Endothelial cell of umbilical vein (primary cell): ENCODE results near the gene TGM6. TPM values are rescaled to one million over a fixed set of nuclear protein-coding genes. Genes with fewer than 3 reads are reported as not detected.

Experiments
- BruUV-seq: library from RNA; stranded (reverse); fragments of 400-500 nt; replicated peaks from 2 replicates; lab custom pipeline; 2021; lab: Mats Ljungman, UMichigan
- CTCF ChIA-PET: fragments of 300-600, 350-600 bp; sonication (Branson Sonifier 250); formaldehyde crosslinking; loops from one replicate; lab custom pipeline; 2021; ENCODE audit warnings: antibody characterized with exemption, inconsistent platforms; lab: Charles Lee
- POLR2A ChIA-PET: fragments of 300-600, 350-600 bp; sonication (Branson Sonifier 250); formaldehyde crosslinking; loops from one replicate; lab custom pipeline; 2021; ENCODE audit warnings: antibody characterized with exemption, inconsistent platforms; lab: Charles Lee
- DNase-seq: peaks from one replicate; pipeline ENCODE4 v3.0.0-alpha.2; 2011; ENCODE audit warnings: low read depth, low spot score
- FAIRE-seq: peaks from 2 replicates; lab custom pipeline; 2011; peaks lifted over from hg19 to GRCh38; lab: Jason Lieb, UNC
- H2AFZ ChIP-seq: 2 replicates; pipeline ENCODE4 v1.6.0; 2012; ENCODE audit warnings: low read depth, low read length, control low read depth, inconsistent platforms
- H3K27ac ChIP-seq: 2 replicates; pipeline ENCODE4 v1.5.1; 2011; ENCODE audit warnings: low read depth, mild to moderate bottlenecking, control low read depth, low read length, moderate library complexity; ENCODE audit not compliant: insufficient read depth
- H3K27me3 ChIP-seq, 2 experiments: 2 replicates each; pipeline versions ENCODE4 v1.6.0 to v1.6.1; 2011; ENCODE audit warnings: low read length in 2 of 2, mixed read lengths in 1 of 2; ENCODE audit not compliant: control insufficient read depth in 2 of 2, insufficient read depth in 2 of 2
- H3K36me3 ChIP-seq, 2 experiments: 2 replicates in 1 of 2; 3 replicates in 1 of 2; pipeline ENCODE4 v1.5.1; 2011; ENCODE audit warnings: low read length in 2 of 2, mild to moderate bottlenecking in 1 of 2, moderate library complexity in 1 of 2; ENCODE audit not compliant: control insufficient read depth in 2 of 2, insufficient read depth in 2 of 2; ENCODE audit errors: extremely low read depth in 1 of 2
- H3K4me1 ChIP-seq: 3 replicates; pipeline ENCODE4 v1.5.1; 2011; ENCODE audit warnings: mild to moderate bottlenecking, low read length; ENCODE audit not compliant: control insufficient read depth, insufficient read depth; ENCODE audit errors: extremely low read depth
- H3K4me2 ChIP-seq: 2 replicates; pipeline ENCODE4 v1.6.1; 2011; ENCODE audit warnings: low read length, control low read depth, mixed read lengths; ENCODE audit not compliant: insufficient read depth
- H3K4me3 ChIP-seq, 3 experiments: fragments of 200-600 bp in 1 of 3; sonication (generic), shearing (Covaris generic) in 1 of 3; replicated peaks in 1 of 3; 2 replicates each; pipeline ENCODE4 v1.5.1; 2011 to 2016; ENCODE audit warnings: control low read depth in 3 of 3, low read length in 3 of 3, mild to moderate bottlenecking in 2 of 3, inconsistent platforms in 1 of 3, low read depth in 1 of 3, moderate library complexity in 1 of 3; ENCODE audit not compliant: insufficient read depth in 1 of 3
- H3K79me2 ChIP-seq: 2 replicates; pipeline ENCODE4 v1.6.0; 2012; ENCODE audit warnings: low read length, inconsistent platforms; ENCODE audit not compliant: control insufficient read depth, insufficient read depth
- H3K9ac ChIP-seq: replicated peaks from 2 replicates; pipeline ENCODE3; 2011; ENCODE audit warnings: low read length, control low read depth; ENCODE audit not compliant: insufficient read depth; ENCODE audit errors: extremely low read depth
- H3K9me1 ChIP-seq: replicated peaks from 3 replicates; pipeline ENCODE4 v1.6.0; 2011; ENCODE audit warnings: mild to moderate bottlenecking, low read length; ENCODE audit not compliant: control insufficient read depth, insufficient read depth; ENCODE audit errors: extremely low read depth
- H3K9me3 ChIP-seq: replicated peaks from 2 replicates; pipeline ENCODE4 v1.5.1; 2012; ENCODE audit warnings: low read length, inconsistent platforms; ENCODE audit not compliant: control insufficient read depth, insufficient read depth
- H4K20me1 ChIP-seq: replicated peaks from 2 replicates; pipeline ENCODE3; 2011; ENCODE audit warnings: mild to moderate bottlenecking, low read length; ENCODE audit not compliant: control insufficient read depth, insufficient read depth; ENCODE audit errors: extremely low read depth
- CTCF ChIP-seq, 2 donors: IDR thresholded peaks; 1 replicate in 1 of 2; 2 replicates in 1 of 2; pipeline ENCODE4 v1.5.1; 2011; ENCODE audit warnings: low read length in 2 of 2, mild to moderate bottlenecking in 2 of 2, moderate library complexity in 2 of 2, control low read depth in 1 of 2, inconsistent platforms in 1 of 2, low read depth in 1 of 2; ENCODE audit not compliant: insufficient read depth in 1 of 2; ENCODE audit errors: extremely low read depth in 1 of 2
- EZH2 ChIP-seq: IDR thresholded peaks from 2 replicates; pipeline ENCODE4 v1.6.1; 2012; ENCODE audit warnings: borderline replicate concordance, low read depth, mild to moderate bottlenecking, moderate library complexity, low read length, inconsistent platforms; ENCODE audit not compliant: severe bottlenecking
- FOS ChIP-seq: IDR thresholded peaks from 2 replicates; pipeline ENCODE4 v1.6.1; 2011; ENCODE audit warnings: mild to moderate bottlenecking, low read length, moderate library complexity, borderline replicate concordance; ENCODE audit not compliant: insufficient read depth
- GATA2 ChIP-seq: IDR thresholded peaks from 2 replicates; pipeline ENCODE4 v1.7.0; 2011; ENCODE audit warnings: low read depth, mild to moderate bottlenecking, moderate library complexity, mixed read lengths, low read length; ENCODE audit not compliant: insufficient read length, insufficient read depth
- JUN ChIP-seq: IDR thresholded peaks from 2 replicates; pipeline ENCODE4 v1.6.1; 2011; ENCODE audit warnings: borderline replicate concordance, low read depth; ENCODE audit not compliant: insufficient read length, insufficient read depth
- MYC ChIP-seq: IDR thresholded peaks from one replicate; pipeline ENCODE4 v1.6.1; 2011; ENCODE audit warnings: mild to moderate bottlenecking, low read depth, low read length
- POLR2A ChIP-seq: IDR thresholded peaks from 2 replicates; pipeline ENCODE4 v1.6.1; 2012; ENCODE audit warnings: low read depth, mild to moderate bottlenecking, control low read depth, low read length
- POLR2AphosphoS5 ChIP-seq: IDR thresholded peaks from 2 replicates; pipeline ENCODE4 v1.6.1; 2012; ENCODE audit warnings: low read depth, mild to moderate bottlenecking, control low read depth, low read length, moderate library complexity; ENCODE audit not compliant: insufficient read depth
- dilution Hi-C: fragments of 300-500 bp; cut with MboI; formaldehyde crosslinking; loops from one replicate; pipeline ENCODE4 v1.15.0; 2019; ENCODE audit warnings: low sequenced_read_pairs; ENCODE audit not compliant: extremely low pct_ligation_motif_present
- intact Hi-C: fragments of 100-400 bp; cut with micrococcal nuclease; formaldehyde crosslinking; loops from one replicate; pipeline ENCODE4 v1.10.0; 2022
- polyA plus RNA-seq, 4 experiments: library from polyadenylated mRNA; depleted of rRNA in 3 of 4; stranded (reverse) in 3 of 4; unstranded in 1 of 4; fragments of >200 nt; gene quantifications; 2 replicates each; pipeline versions ENCODE4 v1.2.1 to v1.2.3, GENCODE V29; 2011 to 2012; ENCODE audit warnings: missing spikeins in 1 of 4
- total RNA-seq: library from RNA; stranded (reverse); gene quantifications from 2 replicates; pipeline ENCODE4 v1.2.3, GENCODE V29; 2021
- TF ChIP-seq, protein P1 (sequence below): IDR thresholded peaks from 2 replicates; pipeline ENCODE4 v1.6.1; 2011; ENCODE audit not compliant: insufficient read depth, insufficient read length

TGM6 gene
- total and polyA plus RNA-seq, 2 donors (not counting 3 experiments of a cell fraction or from before 2014, with no cell fraction given) = not detected

DNA sequence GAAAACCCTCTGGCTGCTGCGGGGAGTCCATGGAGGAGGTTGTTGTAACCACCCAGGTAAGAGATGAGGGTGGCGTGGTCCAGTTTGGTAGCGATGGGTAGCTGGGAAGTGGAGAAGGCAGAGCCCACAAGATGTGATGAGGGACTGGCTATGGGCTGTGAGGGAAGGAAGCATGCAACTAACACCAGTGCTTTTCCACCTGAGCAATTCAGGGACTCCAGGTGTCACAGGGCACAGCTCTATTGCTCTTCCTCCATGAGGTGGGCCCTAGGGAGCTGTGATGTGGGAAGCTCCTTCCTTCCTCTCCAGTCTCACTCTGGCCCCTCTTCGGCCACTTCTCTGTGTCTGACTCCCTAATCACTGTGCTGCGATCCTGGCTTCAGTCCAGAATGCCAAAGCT is 32.4 kb upstream of the TGM6 start:
- H3K4me1 ChIP-seq = peaks cover 2% of the 10 kb centered on the region
- no TSS peak for BruUV-seq
- TF ChIP-seq GATA2 = no peak
- TF ChIP-seq, protein P1, sequence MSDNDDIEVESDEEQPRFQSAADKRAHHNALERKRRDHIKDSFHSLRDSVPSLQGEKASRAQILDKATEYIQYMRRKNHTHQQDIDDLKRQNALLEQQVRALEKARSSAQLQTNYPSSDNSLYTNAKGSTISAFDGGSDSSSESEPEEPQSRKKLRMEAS = no peak
- TF ChIP-seq POLR2A = no peak
- TF ChIP-seq FOS = no peak
- TF ChIP-seq JUN = no peak
- no peak for TF ChIP-seq EZH2
- no peak for TF ChIP-seq POLR2AphosphoS5
- TF ChIP-seq CTCF (IDR thresholded peaks at IDR 0.05; ENCODE audit: extremely low read depth in 1 of 2, insufficient read depth in 1 of 2, low read depth in 1 of 2, low read length in 2 of 2) = no peak
- no peak for TF ChIP-seq MYC
- FAIRE-seq (no peak), DNase-seq (no peak)
- POLR2A ChIA-PET = no interaction called here
- H3K4me2 ChIP-seq = no peak overlapping the region
- no peaks in the 10 kb centered on the region for H3K9me3 ChIP-seq
- H3K79me2 ChIP-seq = no peaks in the 10 kb centered on the region
- H3K36me3 ChIP-seq = no peaks in the 10 kb centered on the region
- no peak overlapping the region for H2AFZ ChIP-seq
- no peak overlapping the region for H3K27ac ChIP-seq
- H3K4me3 ChIP-seq = no peak overlapping the region
- CTCF ChIA-PET = interaction anchor here (1.2 to 5.4 kb wide), 2 partner anchors 15 to 140 kb away, joined by 5 to 51 read pairs; no protein-coding TSS in a partner anchor
- H3K9ac ChIP-seq = no peak overlapping the region
- peaks cover 0 to 4% of the 10 kb centered on the region in 2 experiments for H3K27me3 ChIP-seq
- H4K20me1 ChIP-seq = no peaks in the 10 kb centered on the region
- dilution Hi-C loops (no loop called here), intact Hi-C loops (no loop called here)
- no peaks in the 10 kb centered on the region for H3K9me1 ChIP-seq
